ENCODE data around the gene BMPR1A. TPM values are rescaled to one million over a fixed set of nuclear protein-coding genes. Genes with fewer than 3 reads are reported as not detected.

Gene BMPR1A
- total and polyA plus RNA-seq, 10 of the 15 experiments (the other 5 are each of a cell fraction or from before 2014, with no cell fraction given) = 2.3 to 22.7 (median 13.1) TPM

DNA sequence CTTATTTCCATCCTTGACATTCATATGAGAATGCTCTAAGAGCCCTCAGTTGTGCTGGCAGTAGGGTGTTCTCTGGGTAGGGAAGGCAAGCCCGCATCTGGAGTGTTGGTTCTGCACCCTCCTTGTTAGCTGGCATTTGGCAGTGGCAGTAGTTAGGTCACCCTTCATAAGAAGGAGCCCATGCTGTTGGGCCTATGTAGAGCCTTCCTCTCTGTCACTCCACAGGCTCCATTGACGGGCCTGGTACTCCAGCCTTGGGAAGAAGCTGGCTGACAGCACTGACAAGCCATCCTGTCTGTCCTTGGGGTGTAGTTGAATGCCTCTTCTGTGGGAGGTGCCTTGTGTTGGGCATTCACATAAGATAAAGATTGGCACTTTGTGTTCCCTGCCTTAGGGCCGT, 89.7 kb downstream of the BMPR1A start:
- intact Hi-C loops (cut with micrococcal nuclease; ENCODE audit: unreplicated experiment) = loop anchor here (5.0 kb wide), 1 partner anchor 84 kb away; no protein-coding TSS in a partner anchor
- 100% methylated on average over 3 of the region's 3 CpGs for WGBS (ENCODE audit: insufficient coverage, insufficient replicate concordance, low lambda C conversion rate, missing lambda C conversion rate)
- in situ Hi-C loops (cut with MboI) = no loop called here
- no peak overlapping the region for H2AFZ ChIP-seq (ENCODE audit: control insufficient read depth, low read depth, low read length)
- no peaks in the 10 kb centered on the region for H3K79me2 ChIP-seq (ENCODE audit: control insufficient read depth, insufficient read depth, low read length)
- no peak overlapping the region for H3K27ac ChIP-seq (ENCODE audit: control insufficient read depth, insufficient read depth)
- ChIA-PET CTCF (interaction anchor here (1.6 kb wide), 1 partner anchor 10 kb away, joined by 5 read pairs; no protein-coding TSS in a partner anchor), POLR2A (no interaction called here), SMC1A (ENCODE audit: uncharacterized antibody, unreplicated experiment) (no interaction called here), RAD21 (ENCODE audit: unreplicated experiment) (no interaction called here)
- no peak overlapping the region for H3K4me2 ChIP-seq (ENCODE audit: control insufficient read depth, insufficient read depth)
- FAIRE-seq = no peak
- no peak for ATAC-seq
- H3K27me3 ChIP-seq (replicated peaks in 1 of 2; ENCODE audit: control insufficient read depth in 2 of 2, insufficient read depth in 2 of 2, low read length in 1 of 2) = no peaks in the 10 kb centered on the region
- peaks cover 7 to 9% of the 10 kb centered on the region in 2 experiments; a peak in 3 of 4 replicates for H3K36me3 ChIP-seq (ENCODE audit: control insufficient read depth in 2 of 2, insufficient read depth in 2 of 2, low read length in 1 of 2)
- no peak overlapping the region for H3K9ac ChIP-seq (ENCODE audit: control insufficient read depth, insufficient read depth, low read length)
- no TSS peak for BruUV-seq (replicated peaks)
- peaks cover 20% of the 10 kb centered on the region for H3K4me1 ChIP-seq (ENCODE audit: control insufficient read depth, insufficient read depth, low read length)
- no peak overlapping the region for H3K4me3 ChIP-seq
- H3K9me3 ChIP-seq (replicated peaks; ENCODE audit: control insufficient read depth, insufficient read depth, low read length) = no peaks in the 10 kb centered on the region
- DNase-seq (ENCODE audit: low read depth, low spot score) = no peak
- H4K20me1 ChIP-seq (ENCODE audit: control insufficient read depth, insufficient read depth) = no peaks in the 10 kb centered on the region
- TF ChIP-seq YY1 (IDR thresholded peaks at IDR 0.05; ENCODE audit: low read depth, low read length) (no peak), TCF3 (IDR thresholded peaks at IDR 0.05; ENCODE audit: borderline replicate concordance, insufficient read depth, low read depth, low read length) (no peak), NRF1 (conservative IDR thresholded peaks at IDR 0.05; ENCODE audit: low read depth, low read length) (no peak), PAX8 (IDR thresholded peaks at IDR 0.05) (no peak), BACH1 (IDR thresholded peaks at IDR 0.05; ENCODE audit: borderline replicate concordance) (no peak), SMC3 (IDR thresholded peaks at IDR 0.05; ENCODE audit: borderline replicate concordance, low read length) (no peak), POLR2A (IDR thresholded peaks at IDR 0.05; ENCODE audit: low read depth, low read length) (no peak), DPF2 (IDR thresholded peaks at IDR 0.05) (no peak), SIN3A (IDR thresholded peaks at IDR 0.05; ENCODE audit: low read depth, low read length) (no peak), BRCA1 (IDR thresholded peaks at IDR 0.05; ENCODE audit: low read depth, low read length) (no peak), TCF7 (IDR thresholded peaks at IDR 0.05; ENCODE audit: borderline replicate concordance) (no peak), MTA3 (IDR thresholded peaks at IDR 0.05; ENCODE audit: borderline replicate concordance, low read length) (no peak)
- TF ChIP-seq, protein P1, sequence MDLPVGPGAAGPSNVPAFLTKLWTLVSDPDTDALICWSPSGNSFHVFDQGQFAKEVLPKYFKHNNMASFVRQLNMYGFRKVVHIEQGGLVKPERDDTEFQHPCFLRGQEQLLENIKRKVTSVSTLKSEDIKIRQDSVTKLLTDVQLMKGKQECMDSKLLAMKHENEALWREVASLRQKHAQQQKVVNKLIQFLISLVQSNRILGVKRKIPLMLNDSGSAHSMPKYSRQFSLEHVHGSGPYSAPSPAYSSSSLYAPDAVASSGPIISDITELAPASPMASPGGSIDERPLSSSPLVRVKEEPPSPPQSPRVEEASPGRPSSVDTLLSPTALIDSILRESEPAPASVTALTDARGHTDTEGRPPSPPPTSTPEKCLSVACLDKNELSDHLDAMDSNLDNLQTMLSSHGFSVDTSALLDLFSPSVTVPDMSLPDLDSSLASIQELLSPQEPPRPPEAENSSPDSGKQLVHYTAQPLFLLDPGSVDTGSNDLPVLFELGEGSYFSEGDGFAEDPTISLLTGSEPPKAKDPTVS (IDR thresholded peaks at IDR 0.05; ENCODE audit: low read depth, low read length) = no peak
- TF ChIP-seq, protein P2, sequence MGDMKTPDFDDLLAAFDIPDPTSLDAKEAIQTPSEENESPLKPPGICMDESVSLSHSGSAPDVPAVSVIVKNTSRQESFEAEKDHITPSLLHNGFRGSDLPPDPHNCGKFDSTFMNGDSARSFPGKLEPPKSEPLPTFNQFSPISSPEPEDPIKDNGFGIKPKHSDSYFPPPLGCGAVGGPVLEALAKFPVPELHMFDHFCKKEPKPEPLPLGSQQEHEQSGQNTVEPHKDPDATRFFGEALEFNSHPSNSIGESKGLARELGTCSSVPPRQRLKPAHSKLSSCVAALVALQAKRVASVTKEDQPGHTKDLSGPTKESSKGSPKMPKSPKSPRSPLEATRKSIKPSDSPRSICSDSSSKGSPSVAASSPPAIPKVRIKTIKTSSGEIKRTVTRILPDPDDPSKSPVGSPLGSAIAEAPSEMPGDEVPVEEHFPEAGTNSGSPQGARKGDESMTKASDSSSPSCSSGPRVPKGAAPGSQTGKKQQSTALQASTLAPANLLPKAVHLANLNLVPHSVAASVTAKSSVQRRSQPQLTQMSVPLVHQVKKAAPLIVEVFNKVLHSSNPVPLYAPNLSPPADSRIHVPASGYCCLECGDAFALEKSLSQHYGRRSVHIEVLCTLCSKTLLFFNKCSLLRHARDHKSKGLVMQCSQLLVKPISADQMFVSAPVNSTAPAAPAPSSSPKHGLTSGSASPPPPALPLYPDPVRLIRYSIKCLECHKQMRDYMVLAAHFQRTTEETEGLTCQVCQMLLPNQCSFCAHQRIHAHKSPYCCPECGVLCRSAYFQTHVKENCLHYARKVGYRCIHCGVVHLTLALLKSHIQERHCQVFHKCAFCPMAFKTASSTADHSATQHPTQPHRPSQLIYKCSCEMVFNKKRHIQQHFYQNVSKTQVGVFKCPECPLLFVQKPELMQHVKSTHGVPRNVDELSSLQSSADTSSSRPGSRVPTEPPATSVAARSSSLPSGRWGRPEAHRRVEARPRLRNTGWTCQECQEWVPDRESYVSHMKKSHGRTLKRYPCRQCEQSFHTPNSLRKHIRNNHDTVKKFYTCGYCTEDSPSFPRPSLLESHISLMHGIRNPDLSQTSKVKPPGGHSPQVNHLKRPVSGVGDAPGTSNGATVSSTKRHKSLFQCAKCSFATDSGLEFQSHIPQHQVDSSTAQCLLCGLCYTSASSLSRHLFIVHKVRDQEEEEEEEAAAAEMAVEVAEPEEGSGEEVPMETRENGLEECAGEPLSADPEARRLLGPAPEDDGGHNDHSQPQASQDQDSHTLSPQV (IDR thresholded peaks at IDR 0.05) = no peak
- TF ChIP-seq, protein P3, sequence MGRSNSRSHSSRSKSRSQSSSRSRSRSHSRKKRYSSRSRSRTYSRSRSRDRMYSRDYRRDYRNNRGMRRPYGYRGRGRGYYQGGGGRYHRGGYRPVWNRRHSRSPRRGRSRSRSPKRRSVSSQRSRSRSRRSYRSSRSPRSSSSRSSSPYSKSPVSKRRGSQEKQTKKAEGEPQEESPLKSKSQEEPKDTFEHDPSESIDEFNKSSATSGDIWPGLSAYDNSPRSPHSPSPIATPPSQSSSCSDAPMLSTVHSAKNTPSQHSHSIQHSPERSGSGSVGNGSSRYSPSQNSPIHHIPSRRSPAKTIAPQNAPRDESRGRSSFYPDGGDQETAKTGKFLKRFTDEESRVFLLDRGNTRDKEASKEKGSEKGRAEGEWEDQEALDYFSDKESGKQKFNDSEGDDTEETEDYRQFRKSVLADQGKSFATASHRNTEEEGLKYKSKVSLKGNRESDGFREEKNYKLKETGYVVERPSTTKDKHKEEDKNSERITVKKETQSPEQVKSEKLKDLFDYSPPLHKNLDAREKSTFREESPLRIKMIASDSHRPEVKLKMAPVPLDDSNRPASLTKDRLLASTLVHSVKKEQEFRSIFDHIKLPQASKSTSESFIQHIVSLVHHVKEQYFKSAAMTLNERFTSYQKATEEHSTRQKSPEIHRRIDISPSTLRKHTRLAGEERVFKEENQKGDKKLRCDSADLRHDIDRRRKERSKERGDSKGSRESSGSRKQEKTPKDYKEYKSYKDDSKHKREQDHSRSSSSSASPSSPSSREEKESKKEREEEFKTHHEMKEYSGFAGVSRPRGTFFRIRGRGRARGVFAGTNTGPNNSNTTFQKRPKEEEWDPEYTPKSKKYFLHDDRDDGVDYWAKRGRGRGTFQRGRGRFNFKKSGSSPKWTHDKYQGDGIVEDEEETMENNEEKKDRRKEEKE (IDR thresholded peaks at IDR 0.05) = no peak
- TF ChIP-seq, protein P4, sequence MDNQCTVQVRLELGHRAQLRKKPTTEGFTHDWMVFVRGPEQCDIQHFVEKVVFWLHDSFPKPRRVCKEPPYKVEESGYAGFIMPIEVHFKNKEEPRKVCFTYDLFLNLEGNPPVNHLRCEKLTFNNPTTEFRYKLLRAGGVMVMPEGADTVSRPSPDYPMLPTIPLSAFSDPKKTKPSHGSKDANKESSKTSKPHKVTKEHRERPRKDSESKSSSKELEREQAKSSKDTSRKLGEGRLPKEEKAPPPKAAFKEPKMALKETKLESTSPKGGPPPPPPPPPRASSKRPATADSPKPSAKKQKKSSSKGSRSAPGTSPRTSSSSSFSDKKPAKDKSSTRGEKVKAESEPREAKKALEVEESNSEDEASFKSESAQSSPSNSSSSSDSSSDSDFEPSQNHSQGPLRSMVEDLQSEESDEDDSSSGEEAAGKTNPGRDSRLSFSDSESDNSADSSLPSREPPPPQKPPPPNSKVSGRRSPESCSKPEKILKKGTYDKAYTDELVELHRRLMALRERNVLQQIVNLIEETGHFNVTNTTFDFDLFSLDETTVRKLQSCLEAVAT (IDR thresholded peaks at IDR 0.05) = no peak

Measured in GM12878 (cell line).